ENCODE results near the gene CD44. TPM values are rescaled to one million over a fixed set of nuclear protein-coding genes. Genes with fewer than 3 reads are reported as not detected.

The CD44 gene
- polyA plus RNA-seq, 1 donor from 2014 or later = 0.77 TPM

GRCh38 chr11:35235936-35236666, 97.1 kb downstream of the CD44 start:
- no peaks in the 10 kb centered on the region for H3F3A ChIP-seq (ENCODE audit: insufficient read depth, low read length, poor library complexity, severe bottlenecking)
- H3K4me2 ChIP-seq (ENCODE audit: low read length) = no peak overlapping the region
- H3K9me2 ChIP-seq (ENCODE audit: insufficient read depth, low read length) = no peaks in the 10 kb centered on the region
- no peaks in the 10 kb centered on the region for H3K9me3 ChIP-seq (ENCODE audit: low read length)
- H3K36me3 ChIP-seq (ENCODE audit: insufficient read depth, low read length) = no peaks in the 10 kb centered on the region
- H4K20me1 ChIP-seq (ENCODE audit: insufficient read depth) = no peaks in the 10 kb centered on the region
- TF ChIP-seq MXI1 (conservative IDR thresholded peaks at IDR 0.05; ENCODE audit: poor library complexity, severe bottlenecking) (no peak), RAD21 (conservative IDR thresholded peaks at IDR 0.05) (no peak), POLR2AphosphoS5 (IDR thresholded peaks at IDR 0.05) (no peak), SMC3 (conservative IDR thresholded peaks at IDR 0.05; ENCODE audit: poor library complexity) (no peak), REST (IDR thresholded peaks at IDR 0.05; ENCODE audit: borderline replicate concordance) (no peak), EZH2 (IDR thresholded peaks at IDR 0.05; ENCODE audit: borderline replicate concordance, insufficient read depth, low read length, poor library complexity, severe bottlenecking) (no peak), TAF1 (IDR thresholded peaks at IDR 0.05; ENCODE audit: low read depth) (no peak), EP300 (conservative IDR thresholded peaks at IDR 0.05; ENCODE audit: poor library complexity, severe bottlenecking) (no peak), CTCF (IDR thresholded peaks at IDR 0.05; ENCODE audit: poor library complexity, severe bottlenecking) (no peak)
- H3K9ac ChIP-seq (ENCODE audit: low read length) = no peak overlapping the region
- H3K4me3 ChIP-seq (ENCODE audit: low read length) = no peak overlapping the region
- H2AFZ ChIP-seq (ENCODE audit: low read depth, low read length) = no peak overlapping the region
- no peaks in the 10 kb centered on the region for H3K27me3 ChIP-seq (ENCODE audit: insufficient read depth, low read depth, low read length)
- no peak overlapping the region for H3K27ac ChIP-seq (ENCODE audit: low read length)
- no peaks in the 10 kb centered on the region for H3K79me2 ChIP-seq (replicated peaks; ENCODE audit: insufficient read depth, low read length)

GRCh38 chr11:35236667-35237003, 97.7 kb downstream of the CD44 start:
- H3K9ac ChIP-seq (ENCODE audit: low read length) = no peak overlapping the region
- H2AFZ ChIP-seq (ENCODE audit: low read depth, low read length) = no peak overlapping the region
- no peaks in the 10 kb centered on the region for H3K36me3 ChIP-seq (ENCODE audit: insufficient read depth, low read length)
- H3K27ac ChIP-seq (ENCODE audit: low read length) = no peak overlapping the region
- no peaks in the 10 kb centered on the region for H3F3A ChIP-seq (ENCODE audit: insufficient read depth, low read length, poor library complexity, severe bottlenecking)
- no peak overlapping the region for H3K4me2 ChIP-seq (ENCODE audit: low read length)
- no peaks in the 10 kb centered on the region for H3K79me2 ChIP-seq (replicated peaks; ENCODE audit: insufficient read depth, low read length)
- no peaks in the 10 kb centered on the region for H3K27me3 ChIP-seq (ENCODE audit: insufficient read depth, low read depth, low read length)
- no peaks in the 10 kb centered on the region for H3K9me3 ChIP-seq (ENCODE audit: low read length)
- no peaks in the 10 kb centered on the region for H3K9me2 ChIP-seq (ENCODE audit: insufficient read depth, low read length)
- no peaks in the 10 kb centered on the region for H4K20me1 ChIP-seq (ENCODE audit: insufficient read depth)
- no peak for TF ChIP-seq POLR2AphosphoS5 (IDR thresholded peaks at IDR 0.05)
- no peak for TF ChIP-seq REST (IDR thresholded peaks at IDR 0.05; ENCODE audit: borderline replicate concordance)
- TF ChIP-seq CTCF (IDR thresholded peaks at IDR 0.05; ENCODE audit: poor library complexity, severe bottlenecking) = no peak
- TF ChIP-seq TAF1 (IDR thresholded peaks at IDR 0.05; ENCODE audit: low read depth) = no peak
- no peak for TF ChIP-seq EP300 (conservative IDR thresholded peaks at IDR 0.05; ENCODE audit: poor library complexity, severe bottlenecking)
- no peak for TF ChIP-seq MXI1 (conservative IDR thresholded peaks at IDR 0.05; ENCODE audit: poor library complexity, severe bottlenecking)
- TF ChIP-seq SMC3 (conservative IDR thresholded peaks at IDR 0.05; ENCODE audit: poor library complexity) = no peak
- TF ChIP-seq EZH2 (IDR thresholded peaks at IDR 0.05; ENCODE audit: borderline replicate concordance, insufficient read depth, low read length, poor library complexity, severe bottlenecking) = no peak
- no peak for TF ChIP-seq RAD21 (conservative IDR thresholded peaks at IDR 0.05)
- no peak overlapping the region for H3K4me3 ChIP-seq (ENCODE audit: low read length)
